Measurements from ENCODE around the gene RELT.

The RELT gene

DNA sequence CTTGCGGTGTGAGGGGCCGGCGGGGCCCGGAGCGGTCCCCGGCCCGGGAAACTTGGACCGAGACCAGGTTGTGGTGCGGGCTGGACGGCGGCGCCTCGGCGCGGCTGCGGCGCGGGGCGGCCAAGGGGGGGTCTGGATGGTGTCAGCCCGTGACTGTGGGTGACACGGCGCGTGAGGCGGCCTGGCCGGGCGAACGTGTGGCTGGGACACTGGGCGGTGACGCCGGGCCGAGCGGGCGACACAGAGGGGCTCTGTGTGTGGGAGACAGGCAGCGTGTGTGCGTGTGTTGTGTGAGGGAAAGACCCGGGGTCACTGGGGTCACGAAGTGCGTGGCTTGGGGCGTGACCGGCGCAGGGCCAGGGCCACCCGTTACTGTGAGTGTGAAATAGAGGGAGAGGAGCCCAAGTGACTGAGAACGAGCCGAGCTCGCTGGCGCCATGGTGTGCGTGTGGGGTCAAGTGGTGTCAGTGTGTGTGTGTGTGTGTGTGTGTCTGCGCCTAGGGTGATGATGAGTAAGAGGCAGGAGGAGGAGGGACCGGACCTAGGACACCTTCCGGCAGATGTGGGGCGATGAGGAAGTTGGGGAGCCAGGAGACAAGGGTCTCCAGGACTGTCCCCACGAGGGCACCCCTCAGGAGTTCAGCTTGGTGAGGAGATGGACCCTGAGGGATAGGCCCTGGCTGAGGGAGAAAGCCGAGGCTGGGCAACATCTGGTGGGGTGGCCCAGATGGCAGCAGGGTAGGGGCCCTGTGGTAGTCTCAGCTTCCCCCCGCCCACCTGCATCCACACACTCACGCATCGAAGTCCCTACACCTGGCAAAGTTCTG, 817 bp downstream of the RELT start:
- no peak for DNase-seq

DNA sequence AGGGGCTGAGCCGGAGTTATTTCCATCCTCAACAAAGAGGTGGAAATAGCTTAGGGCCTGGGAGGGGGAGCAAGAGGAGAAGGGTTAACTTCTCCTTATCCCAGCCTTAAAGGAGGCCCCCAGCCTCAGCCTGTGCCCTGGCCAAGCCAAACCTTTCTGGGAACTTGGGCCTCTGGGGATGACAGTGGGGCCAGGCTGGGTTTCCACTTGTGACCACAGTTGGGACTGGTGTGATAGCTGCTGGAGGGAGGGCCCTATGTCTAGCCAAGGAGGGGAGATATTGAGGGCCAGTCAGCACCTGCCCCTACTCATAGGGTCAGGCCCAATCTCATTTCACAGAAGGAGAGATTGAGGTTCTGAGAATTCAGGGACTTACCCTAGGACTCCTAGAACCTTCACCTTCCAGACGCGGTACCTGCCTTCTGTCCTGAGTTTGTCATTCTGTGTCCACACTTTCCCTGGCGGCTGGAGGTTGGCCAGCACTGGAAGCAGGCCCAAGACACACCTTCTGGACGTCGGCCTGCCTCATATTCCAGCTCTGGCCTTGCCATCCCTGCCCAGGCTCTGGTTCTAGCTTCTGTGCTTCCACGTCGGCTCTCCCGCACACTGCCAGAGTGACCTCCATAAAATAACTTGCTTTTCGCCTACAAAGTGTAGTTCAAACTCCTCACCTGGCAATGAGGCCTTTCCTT, 3.1 kb downstream of the RELT start:
- DNase-seq, result peak in 1 of 2 experiments; percentile 27

DNA sequence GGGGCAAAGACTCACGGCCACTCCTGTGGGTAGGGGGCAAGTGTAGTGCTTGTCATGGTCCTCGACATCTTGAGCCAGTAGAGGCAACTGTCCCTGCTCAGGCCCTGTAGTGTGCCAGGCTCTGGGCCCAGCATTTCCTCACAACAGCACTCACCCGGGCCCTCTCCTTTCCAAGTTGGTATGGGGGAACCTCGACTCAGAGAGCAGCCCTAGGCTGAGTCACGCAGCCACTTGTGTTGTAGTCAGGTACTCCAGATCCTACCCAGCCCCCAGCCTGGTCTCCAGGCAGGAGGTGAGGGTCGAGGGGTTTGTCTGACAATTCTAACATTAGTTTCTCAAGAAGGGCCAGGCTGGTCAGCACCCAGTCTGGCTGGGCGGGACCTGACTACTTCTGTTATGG, 4.1 kb downstream of the RELT start:
- no peak for DNase-seq

DNA sequence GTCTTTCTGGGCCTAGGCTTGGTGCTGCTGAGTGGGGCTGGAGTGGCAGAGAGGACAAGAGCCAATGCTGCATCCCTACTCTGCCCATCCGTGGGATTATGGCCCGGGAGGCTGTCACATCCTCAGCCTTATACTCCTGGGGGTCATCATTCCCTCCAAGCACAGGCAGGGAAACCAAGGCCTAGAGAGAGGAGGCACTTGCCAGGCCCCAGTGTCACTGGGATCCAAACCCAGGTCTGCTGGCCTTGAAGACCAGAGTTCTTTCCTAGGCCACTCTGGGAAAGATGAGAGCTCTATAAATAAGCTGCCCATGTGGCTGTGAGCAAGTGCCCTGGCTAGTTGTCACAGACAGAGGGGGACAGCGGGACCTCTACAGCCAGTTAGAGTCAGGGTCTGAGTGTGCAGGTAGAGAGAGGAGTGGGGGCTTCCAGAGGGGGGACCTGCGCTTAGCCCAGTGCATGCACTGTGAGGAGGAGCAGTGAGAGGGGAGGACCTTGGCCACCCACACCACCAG, 4.8 kb downstream of the RELT start:
- DNase-seq, result no peak

DNA sequence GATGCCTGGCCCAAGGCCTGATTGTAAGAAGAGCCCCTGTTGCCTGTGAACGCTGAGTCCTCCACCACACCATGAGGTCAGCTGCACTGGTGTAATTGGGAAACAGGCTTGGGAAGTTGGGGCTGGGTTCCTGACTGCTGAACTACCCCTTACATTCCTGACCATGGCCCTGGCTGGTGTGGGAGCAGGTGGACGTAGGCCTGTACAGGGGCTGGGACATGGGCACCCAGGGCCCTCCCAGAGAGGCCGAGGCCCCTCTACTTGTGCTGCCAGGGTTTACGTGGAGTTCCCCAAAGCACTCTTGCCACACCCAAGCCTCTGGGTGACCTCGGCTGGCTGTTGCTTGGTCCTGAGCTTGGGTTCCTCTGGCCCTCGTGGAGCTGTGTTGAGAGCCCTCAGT, 5.4 kb downstream of the RELT start:
- no peak for DNase-seq

DNA sequence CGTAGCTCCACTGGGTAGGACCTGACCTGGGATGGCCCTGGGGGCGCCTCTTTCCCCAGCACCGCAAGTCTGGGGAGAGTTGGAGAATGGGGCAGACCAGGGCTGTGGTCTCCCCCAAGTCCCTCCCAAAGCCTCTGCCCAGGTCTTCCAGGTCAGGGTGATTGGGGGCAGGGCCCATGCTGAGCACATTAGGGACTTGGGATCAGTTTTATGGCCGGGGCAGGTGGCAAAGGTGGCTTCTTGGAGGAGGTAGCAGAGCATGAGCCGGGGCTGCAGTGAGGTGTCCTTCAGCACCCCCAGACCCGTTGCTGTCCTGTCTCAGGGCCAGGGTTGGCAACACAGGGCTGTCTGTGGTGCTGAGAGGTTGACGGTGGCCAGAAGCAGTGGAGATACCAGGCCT, 6.0 kb downstream of the RELT start:
- no peak for DNase-seq

DNA sequence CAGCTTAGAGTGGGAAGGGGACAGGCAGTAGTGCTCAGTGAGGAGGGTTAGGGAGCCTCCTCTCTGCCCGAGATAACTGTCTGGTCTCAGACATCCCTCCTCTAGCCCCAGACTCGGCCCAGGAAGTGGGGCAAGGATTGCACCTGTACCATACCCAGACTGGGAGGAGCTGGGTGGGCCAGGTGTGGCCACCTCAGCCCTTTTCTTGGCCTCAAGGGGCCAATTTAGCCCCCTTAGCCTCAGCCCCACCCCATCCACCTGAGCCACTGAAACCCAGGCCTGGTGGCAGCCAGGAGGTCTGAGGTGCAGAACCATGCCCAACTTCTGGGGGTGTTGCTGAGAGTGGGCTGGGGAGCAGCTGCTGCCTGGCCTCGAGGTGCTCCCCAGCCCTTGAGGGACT, 6.5 kb downstream of the RELT start:
- DNase-seq, result no peak

DNA sequence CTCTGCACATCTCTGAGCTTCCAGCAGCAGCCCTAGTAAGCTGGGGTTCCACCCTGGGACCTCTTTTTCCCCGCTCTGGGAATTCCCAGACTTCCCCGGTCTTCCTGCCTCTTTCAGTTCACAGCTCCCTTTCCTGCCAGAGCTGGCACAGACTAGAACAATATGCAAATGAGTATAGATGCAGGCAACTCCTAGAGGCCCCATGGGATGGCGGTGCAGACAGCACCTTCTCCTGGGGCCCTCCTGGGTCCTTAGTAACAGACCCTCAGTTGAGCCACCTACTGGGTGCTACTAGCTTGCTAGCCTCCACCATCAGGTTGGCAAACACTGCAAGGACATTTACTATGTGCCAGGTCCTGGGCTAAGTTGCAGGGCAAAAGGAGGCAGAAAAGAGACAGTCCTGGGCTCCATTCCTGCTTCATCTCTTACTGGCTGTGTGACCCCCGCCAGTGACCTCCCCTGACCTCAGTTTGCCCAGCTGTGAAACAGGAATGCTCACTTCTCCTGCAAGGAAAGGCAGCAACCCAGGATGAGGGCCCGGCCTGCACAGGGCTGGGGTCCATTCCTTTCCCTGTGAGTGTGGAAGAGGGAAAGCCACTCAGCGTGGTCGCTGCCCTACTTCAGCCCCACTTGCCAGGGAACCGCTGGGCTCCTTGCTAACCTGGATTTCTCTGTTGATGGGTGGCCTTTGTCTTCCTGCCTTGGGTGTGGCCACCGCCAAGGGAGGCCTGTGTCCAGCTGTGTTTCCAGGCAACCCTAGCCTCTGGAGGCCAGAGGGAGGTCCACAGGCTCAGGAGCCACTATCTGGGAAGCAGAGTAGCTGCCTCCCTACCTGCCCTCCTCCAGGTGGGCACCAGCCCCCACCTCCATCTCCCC, 7.3 kb downstream of the RELT start:
- DNase-seq, result no peak

DNA sequence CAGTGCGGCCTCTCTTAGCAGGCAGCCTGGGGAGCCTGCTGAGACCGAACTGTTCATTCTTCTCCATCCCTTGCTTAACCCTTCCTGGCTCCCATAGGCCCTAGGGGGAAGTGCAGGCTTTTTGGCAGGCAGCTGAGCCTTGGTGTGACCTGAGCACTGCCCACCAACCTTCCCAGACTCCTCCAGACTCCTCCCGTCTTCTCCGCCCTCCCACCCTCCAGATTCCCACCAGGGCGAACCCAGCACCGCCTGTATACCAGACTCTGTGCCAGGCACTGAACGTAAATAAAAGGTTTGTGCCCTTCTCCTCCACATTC, 7.9 kb downstream of the RELT start:
- no peak for DNase-seq

DNA sequence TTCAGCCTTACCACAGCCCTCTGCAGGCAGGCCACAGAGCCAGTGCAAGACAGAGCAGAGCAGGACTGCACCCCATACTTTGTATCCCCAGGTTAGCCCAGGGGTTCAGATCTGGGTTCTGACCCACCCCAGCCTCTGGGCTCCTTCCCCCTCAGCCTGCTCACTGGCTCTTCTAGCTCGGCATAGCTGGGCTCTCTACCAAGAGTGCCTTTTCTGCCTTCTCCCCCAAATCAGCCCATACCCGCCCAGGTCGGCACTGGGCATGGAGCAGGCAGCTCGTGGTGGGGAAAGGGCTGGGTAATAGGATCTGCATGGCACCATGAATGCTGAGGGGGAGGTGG, 8.3 kb downstream of the RELT start:
- DNase-seq, result no peak

DNA sequence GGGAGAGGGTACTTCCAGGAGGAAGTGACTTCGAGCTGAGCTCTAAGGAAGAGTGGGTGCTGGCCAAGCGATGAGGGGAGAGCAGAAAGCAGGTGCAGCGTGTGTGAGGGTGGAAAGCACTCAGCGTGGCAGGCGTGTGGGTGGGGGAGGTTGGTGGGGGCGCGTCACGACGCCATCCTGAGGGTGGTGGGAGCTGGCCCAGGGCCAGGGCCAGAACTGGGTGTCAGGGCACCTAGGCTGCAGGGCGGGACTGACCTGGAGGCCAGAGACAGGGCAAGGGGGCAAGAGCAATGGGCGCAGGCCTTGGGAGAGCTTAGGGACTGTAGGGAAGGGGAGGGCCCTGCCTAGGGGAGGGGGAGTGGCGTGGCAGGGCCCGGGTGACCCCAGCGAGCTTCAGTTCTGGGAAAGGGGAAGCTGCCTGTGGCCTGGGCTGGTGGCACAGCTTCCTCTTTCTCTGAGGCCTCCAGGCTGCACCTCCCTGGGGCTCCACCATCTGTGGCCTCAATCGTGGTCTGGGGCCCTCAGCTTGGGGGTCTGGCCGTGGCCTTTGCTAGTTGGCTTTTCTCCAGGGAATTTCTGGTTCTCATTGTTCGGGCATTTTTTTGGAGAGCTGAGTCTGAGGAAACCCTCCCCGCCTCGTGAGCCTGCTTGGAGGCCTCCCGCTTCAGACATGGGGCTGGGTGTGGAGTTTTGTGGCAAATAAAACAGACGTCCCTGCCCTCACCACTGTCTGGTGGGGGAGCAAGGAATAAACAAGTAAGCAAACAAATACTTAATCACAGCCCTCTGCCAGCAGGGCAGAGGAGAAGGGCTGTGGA, 8.9 kb downstream of the RELT start:
- no peak for DNase-seq

DNA sequence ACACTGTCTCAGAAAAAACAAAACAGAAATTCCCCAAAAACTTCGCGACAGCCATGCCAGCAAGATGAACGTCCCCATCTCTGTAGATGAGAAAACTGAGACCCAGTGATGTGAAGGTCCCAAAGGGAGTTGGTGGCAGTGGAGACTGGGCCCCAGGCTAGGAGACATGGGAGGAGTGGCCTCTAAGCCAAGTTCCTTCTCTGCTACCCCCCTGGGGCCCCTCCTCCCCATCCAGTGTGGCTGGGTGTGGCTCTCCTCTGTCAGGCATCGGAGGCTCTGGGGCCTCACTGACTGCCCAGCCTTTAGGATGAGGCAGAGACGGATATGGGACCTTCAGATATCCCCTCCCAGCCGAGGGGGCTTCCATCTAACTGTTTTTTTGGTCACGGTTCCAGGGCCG, 9.8 kb downstream of the RELT start:
- DNase-seq, result no peak

DNA sequence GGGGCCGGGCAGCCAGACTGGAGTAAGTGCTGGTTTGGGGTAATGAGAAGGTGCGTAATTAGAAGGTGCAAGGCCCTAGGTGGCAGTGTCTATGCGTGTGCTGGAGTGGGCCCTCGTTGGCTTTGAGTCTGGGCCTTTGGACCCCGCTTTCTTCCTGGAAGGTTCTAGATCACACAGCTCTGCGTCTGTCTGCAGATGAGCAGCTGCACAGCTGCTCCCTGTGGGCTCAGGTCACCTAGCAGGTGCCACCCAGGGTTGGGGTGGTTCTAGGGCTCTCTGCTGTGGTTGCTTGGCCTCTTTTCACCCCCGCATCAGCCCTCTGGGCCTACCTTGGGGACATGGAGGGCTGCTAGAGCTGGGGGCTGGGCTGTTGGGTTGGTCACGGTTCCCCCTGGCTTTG, 10.3 kb downstream of the RELT start:
- no peak for DNase-seq

DNA sequence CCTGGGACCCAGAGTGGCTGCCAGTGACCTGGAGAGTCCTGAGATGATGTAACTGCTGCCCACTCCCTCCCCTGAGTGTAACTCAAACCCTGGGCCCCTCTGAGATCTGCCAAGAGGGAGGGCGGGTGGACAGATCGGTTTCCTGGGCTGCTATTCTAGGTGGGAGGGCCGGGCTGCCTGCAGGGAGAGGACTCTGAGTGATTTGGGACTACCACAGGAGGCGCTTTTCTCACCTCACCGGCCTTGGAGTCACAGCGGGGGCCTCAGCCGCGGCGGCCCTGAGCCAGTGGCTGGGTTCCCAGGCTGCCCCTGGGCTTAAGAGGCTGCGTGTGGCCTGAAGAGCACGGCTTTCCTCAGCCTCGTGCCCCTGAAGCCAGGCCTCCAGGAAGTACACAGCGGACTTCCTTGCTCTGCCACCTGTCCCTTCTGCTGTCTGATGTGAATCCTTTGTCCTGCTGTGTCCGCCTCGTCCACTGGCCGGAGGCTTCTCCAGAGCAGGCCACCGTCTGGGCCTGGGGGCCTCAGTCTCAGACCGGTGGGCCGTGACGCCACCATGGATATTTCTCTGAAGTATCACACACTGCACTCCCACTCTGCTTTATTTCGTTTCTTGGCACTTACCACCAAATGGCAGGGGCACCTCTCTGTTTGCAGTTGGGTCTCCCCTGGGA, 11.5 kb downstream of the RELT start:
- no peak for DNase-seq

DNA sequence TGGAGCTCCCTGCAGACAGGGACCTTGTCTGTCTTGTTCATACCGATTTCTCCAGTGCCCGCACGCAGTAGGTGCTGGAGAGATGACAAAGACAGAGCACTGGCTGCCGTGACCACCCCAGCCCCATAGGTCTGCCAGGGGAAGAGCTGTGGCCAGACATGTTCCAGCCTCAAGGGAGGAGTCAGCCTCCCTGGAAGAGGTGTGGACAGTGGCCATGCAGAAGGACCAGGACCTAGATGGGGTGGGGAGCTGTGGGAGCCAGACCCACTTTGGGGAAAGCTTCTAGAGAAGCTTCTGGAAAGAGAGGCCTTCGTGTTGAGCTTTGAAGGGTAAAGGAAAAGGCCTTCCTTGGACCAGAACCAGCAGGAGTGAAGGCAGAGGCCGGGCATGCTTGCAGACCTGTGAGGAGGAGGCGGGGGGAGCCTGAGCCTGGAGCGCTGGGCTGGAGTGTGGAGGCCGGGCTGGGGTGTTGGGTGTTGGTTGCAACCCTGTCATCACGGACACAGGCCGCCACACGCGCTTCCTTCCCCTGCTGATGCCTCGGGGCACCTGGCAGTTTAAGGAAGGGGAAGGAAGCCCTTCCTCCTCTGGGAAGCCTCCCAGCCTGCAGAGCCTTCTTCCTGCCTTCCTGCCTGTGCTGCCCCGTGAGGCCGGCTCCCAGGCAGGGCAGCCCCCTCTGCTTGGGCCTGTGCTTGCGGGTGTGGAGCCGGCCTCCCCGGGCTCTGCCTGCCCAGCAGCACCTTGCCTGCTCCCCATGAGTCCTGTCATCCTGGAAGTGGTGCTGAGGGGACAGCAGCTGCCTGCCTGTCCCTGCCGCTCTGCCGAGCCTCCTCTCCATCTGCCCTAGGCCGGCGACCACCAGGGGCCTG, 12.3 kb downstream of the RELT start:
- no peak for DNase-seq

DNA sequence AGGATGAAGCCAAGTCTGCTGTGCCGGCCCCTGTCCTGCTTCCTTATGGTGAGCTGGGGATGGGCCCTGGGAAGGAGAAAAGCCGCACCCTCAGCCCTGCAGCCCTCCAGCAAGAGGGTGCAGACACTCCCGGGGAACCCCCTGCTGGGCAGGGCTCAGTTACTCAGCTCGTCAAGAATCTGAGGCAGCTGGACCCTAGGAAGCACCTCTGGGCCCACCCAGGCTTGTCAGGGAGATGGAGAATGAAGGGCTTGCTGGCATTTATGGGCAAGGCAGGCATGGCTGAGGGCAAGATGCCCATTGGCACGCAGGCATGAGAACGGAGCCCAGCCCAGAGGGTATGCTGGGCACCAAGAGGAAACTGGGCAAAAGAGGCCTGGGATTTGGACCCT, 12.9 kb downstream of the RELT start:
- DNase-seq, result no peak

DNA sequence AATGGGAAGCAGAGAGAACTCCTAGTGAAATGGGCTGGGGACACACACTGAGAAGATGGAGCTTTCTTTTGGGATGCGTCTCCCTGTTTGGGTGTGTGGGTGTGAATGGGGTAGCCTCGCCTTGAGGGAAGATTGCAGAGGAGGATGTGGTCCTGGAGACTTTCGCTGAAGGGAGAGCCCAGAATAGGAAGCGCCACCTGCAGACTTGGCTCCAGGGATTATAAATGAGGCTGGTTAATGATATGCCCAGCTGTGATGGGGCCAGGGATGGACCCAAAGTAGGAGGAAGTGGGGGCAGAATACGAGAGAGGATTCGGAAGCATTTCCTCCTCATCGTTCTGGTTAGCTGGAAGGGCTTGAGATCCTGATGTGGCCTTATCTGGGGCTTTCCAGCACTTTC, 13.7 kb downstream of the RELT start:
- DNase-seq, result no peak

DNA sequence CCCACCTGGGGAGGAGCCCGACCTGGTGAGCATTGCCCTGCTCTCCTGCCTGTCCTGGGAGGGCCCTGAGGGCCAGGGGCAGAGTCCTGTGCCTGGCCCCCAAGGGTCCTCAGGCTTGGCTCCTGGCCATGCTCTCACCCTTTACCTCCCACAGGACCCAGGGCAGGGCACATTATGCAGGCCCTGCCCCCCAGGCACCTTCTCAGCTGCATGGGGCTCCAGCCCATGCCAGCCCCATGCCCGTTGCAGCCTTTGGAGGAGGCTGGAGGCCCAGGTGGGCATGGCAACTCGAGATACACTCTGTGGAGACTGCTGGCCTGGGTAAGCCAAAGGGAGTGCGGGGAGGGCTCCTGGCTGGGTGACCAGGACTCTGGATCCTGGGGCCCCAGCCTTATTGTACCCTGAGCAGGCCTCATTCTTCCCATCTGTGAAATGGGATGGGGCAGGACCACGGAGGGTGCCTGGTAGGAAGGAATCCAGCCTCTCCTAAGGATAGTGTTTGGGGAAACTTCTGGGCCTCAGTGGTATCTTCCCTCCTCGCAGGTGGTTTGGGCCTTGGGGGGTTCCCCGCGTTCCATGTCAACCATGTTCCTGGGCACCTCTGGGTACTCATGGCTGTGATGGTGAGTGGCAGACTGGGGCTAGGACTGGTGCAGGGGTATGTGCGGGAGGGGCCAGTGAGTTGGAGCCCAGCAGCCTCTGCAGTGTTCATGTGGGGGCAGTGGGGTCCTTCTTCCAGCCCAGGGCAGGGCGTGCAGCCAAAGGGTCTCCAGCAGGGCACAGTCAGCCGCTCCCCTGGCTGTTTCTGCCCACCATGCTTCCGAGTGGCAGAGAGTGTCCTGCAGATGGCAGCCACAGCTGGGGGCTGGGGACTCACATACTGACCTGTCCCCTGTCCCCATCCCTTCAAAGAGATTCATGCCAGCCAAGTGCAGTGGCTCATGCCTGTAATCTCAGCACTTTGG, 14.7 kb downstream of the RELT start:
- no peak for DNase-seq

DNA sequence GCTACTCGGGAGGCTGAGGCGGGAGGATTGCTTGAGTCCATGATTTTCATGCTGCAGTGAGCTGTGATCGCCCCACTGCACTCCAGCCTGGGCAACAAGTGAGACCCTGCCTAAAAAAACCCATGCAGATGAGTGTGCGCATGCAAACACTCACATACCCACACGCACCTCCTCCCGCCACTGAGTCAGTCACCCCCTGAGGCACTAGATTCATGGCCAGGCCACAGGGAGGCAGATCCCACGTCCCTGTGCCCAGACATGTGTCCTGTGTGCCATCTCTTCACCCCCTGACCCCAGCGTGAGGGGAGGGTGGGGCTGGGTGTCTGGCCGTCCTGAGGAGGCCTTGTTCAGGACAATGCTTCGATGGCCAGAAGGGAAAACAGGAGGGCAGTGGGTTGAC, 15.5 kb downstream of the RELT start:
- DNase-seq, result no peak

All from cerebellar nuclear complex (tissue), 1 donor.